HG03354 (cell line): ENCODE measurements around the gene WDR5.
A peak's percentile ranks its signal among the peaks of the same experiment; 100 is the strongest.
"Not testable (repeated sequence)": the region's sequence is repeated elsewhere in the genome, so short reads cannot be mapped to it uniquely, and the experiment has no call there.

Experiments used
- ATAC-seq: cut with Tn5 transposase; IDR thresholded peaks from one replicate; pipeline ENCODE4 v1.9.1; 2021; ENCODE audit warnings: mild to moderate bottlenecking; ENCODE audit not compliant: unreplicated experiment, poor library complexity, severe bottlenecking

Gene WDR5

GRCh38 chr9:134135343-134136117 is at the start of gene WDR5:
Gene WDR5 (plus strand): TSS chr9:134136082. CDS start chr9:134139878, 3,796 bp downstream.
- ATAC-seq: peak; percentile 68

- ATAC-seq: no peak
These were observed 47.7 kb upstream of the WDR5 start for GRCh38 chr9:134088063-134088725.

GRCh38 chr9:134089972-134090371 is 45.9 kb upstream of the WDR5 start:
- no peak for ATAC-seq

GRCh38 chr9:134099123-134099761 is 36.6 kb upstream of the WDR5 start:
- ATAC-seq: no peak

- ATAC-seq: no peak
These were observed 35.8 kb upstream of the WDR5 start for GRCh38 chr9:134100040-134100439.

- ATAC-seq: not testable (repeated sequence)
These were observed 34.7 kb upstream of the WDR5 start for GRCh38 chr9:134101133-134101532.

GRCh38 chr9:134101623-134102149 is 34.2 kb upstream of the WDR5 start:
- ATAC-seq: no peak

GRCh38 chr9:134103391-134103998 is 32.4 kb upstream of the WDR5 start:
- no peak for ATAC-seq

- ATAC-seq: no peak
These were observed 24.8 kb upstream of the WDR5 start for GRCh38 chr9:134111064-134111463.

- ATAC-seq: no peak
These were observed 23.3 kb upstream of the WDR5 start for GRCh38 chr9:134112561-134112960.

- ATAC-seq: not testable (repeated sequence)
These were observed 16.9 kb upstream of the WDR5 start for GRCh38 chr9:134118972-134119371.

GRCh38 chr9:134123764-134124128 is 12.1 kb upstream of the WDR5 start:
- ATAC-seq: no peak

- ATAC-seq: no peak
These were observed 10.3 kb upstream of the WDR5 start for GRCh38 chr9:134125413-134126095.

GRCh38 chr9:134126373-134126772 is 9.5 kb upstream of the WDR5 start:
- no peak for ATAC-seq

- ATAC-seq: no peak
These were observed 8.8 kb upstream of the WDR5 start for GRCh38 chr9:134127065-134127580.

GRCh38 chr9:134127616-134128015 is 8.3 kb upstream of the WDR5 start:
- ATAC-seq: no peak

- ATAC-seq: no peak
These were observed 6.9 kb upstream of the WDR5 start for GRCh38 chr9:134128727-134129679.
